Measurements from ENCODE around the gene TCEAL3.
"Not testable (repeated sequence)": the region's sequence is repeated elsewhere in the genome, so short reads cannot be mapped to it uniquely, and the experiment has no call there.

The TCEAL3 gene

DNA sequence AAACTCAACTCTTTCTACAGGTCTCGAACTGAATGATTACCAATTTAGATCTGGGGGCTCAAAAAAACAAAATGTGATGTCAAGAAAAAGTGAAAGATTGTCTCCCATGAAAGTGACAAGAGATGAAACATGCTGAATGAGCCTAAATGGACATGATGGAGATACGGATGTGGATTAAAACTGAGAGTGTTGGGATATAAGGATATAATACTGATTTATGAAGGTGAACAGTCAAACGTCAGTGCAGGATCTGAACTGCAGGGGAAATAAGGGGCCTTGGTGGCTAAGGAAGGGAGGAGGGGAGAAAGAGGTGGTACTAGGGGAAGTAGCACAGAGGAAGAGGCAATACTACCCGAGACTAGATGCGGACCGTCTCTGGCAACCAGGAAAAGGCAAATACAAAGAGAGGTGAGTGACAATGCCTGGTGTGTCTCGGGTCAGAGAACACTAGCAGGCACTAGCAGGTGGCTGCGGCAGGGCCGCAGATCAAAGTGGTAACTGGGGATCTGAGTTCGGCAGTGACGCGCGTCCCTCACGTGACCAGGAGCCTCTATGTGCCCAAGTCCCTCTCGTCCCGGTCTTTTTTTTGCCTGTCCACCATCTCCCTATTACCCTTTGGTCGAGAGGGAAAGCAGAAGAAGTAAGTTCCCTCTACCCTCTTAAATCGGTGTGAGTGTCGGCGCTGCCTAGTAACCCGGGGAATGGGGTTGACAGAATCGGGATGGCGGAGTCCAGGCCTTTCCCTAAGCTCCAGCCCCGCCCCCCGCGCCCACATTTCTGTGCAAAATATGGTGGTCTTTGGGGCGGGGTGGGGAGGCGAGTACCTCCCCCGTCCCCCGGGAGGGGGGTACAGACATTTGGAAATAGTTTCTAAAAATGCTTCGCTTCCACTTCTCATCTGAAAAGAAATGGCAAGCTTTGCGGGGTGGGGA is 20.9 kb downstream of the TCEAL3 start, which contains the start of gene TCEAL1:
TCEAL1 (plus strand) TSS at position 590 of the 932 bp plus-strand sequence. CDS start 942 bp downstream, outside the sequence.
- no peak for TF ChIP-seq CTCF (IDR thresholded peaks at IDR 0.05; ENCODE audit: low read depth, low read length)
- peak within 1 kb of the TSS; percentile 66 for H3K4me3 ChIP-seq (ENCODE audit: low read depth, low read length)

- peak; percentile 40 for TF ChIP-seq CTCF (IDR thresholded peaks at IDR 0.05; ENCODE audit: low read depth, low read length)
- H3K4me3 ChIP-seq (ENCODE audit: low read depth, low read length) = peak overlapping the region; percentile 66
Measured at GRCh38 chrX:103629318-103630170, 21.8 kb downstream of the TCEAL3 start.

DNA sequence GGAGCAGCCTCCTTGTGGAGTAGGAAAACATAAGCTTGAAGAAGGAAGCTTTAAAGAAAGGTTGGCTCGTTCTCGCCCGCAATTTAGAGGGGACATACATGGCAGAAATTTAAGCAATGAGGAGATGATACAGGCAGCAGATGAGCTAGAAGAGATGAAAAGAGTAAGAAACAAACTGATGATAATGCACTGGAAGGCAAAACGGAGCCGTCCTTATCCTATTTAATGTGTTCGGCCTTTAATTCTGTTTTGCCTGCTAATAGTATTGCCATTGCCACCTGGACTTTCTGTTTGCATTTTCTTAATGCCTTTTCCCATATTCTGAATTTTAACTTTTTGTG is 22.4 kb downstream of the TCEAL3 start:
- H3K4me3 ChIP-seq (ENCODE audit: low read depth, low read length) = peak overlapping the region; percentile 66
- no peak for TF ChIP-seq CTCF (IDR thresholded peaks at IDR 0.05; ENCODE audit: low read depth, low read length)

GRCh38 chrX:103631145-103631544 is 23.4 kb downstream of the TCEAL3 start:
- no peak for TF ChIP-seq CTCF (IDR thresholded peaks at IDR 0.05; ENCODE audit: low read depth, low read length)
- H3K4me3 ChIP-seq (ENCODE audit: low read depth, low read length) = no peak overlapping the region

DNA sequence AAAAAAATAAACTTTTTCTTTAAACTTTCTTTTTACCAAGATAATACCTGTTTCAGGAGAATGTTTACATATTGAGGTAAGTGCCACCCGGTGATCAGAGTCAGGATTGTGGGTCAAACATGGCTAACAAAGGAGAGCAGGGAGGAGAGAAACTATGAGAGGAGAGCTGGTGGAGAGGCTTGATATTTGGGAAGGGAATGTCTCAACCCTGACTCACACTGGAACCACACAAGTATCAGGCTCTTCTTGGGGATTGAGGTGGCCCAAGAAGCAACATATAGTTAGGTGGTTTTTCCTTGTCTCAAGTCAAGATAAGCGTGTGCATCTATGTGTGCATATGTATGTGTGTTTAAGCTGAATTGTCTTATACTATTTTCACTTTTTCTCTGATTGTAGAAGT is 27.7 kb downstream of the TCEAL3 start:
- no peak overlapping the region for H3K4me3 ChIP-seq (ENCODE audit: low read depth, low read length)
- no peak for TF ChIP-seq CTCF (IDR thresholded peaks at IDR 0.05; ENCODE audit: low read depth, low read length)

DNA sequence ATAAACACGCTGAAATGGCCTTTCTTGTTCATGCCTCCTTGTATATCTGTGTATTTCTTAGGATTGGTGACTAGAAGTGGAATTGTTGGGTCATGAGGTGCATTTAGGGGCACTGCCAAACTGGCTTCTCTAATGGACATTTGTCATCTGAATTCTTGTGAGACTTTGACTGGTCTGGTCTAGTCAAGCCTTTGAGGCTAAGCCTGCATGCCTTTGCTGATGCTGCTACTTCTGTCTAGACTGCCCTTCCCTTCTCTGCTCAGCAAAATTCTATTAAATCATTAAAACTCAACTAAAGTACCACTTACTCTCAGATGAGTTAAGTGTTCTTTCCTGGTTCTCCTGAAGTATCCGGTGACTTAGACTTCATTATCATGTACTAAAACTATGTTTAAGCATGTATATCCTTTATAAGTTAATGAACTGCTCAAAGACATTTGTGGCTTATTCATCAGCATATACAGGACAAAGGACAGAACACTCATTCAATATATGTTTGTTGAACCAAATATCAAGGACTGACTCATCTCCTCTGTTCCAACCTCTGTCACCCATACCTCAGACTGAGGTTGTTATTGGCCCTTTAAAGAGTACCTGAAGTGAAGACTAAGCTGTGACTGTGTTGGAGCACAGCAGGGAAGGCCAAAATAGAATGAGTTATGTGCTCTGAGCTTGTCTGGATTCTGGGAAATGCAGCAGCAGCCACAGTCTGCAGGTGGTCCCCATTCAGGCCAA is 30.0 kb downstream of the TCEAL3 start:
- no peak overlapping the region for H3K4me3 ChIP-seq (ENCODE audit: low read depth, low read length)
- no peak for TF ChIP-seq CTCF (IDR thresholded peaks at IDR 0.05; ENCODE audit: low read depth, low read length)

- not testable (repeated sequence) for H3K4me3 ChIP-seq (ENCODE audit: low read depth, low read length)
Measured at GRCh38 chrX:103638479-103639346, 30.9 kb downstream of the TCEAL3 start.
